ENCODE data around the gene STUB1. TPM values are rescaled to one million over a fixed set of nuclear protein-coding genes. Genes with fewer than 3 reads are reported as not detected.

Gene STUB1
- total and polyA plus RNA-seq, 10 of the 15 experiments (the other 5 are each of a cell fraction or from before 2014, with no cell fraction given): 4.2 to 136 (median 67.1) TPM

GRCh38 chr16:687499-687898, 7.3 kb downstream of the STUB1 start:
- peaks cover 20% of the 10 kb centered on the region for H3K79me2 ChIP-seq (ENCODE audit: control insufficient read depth, insufficient read depth, low read length)
- FAIRE-seq (no peak), DNase-seq (ENCODE audit: low read depth, low spot score) (no peak), ATAC-seq (no peak)
- 96% methylated on average over 19 of the region's 19 CpGs for WGBS (ENCODE audit: insufficient coverage, insufficient replicate concordance, low lambda C conversion rate, missing lambda C conversion rate)
- ChIA-PET POLR2A (no interaction called here), RAD21 (ENCODE audit: unreplicated experiment) (no interaction called here), SMC1A (ENCODE audit: uncharacterized antibody, unreplicated experiment) (no interaction called here), CTCF (no interaction called here)
- no peak overlapping the region for H3K4me3 ChIP-seq
- no peak overlapping the region for H3K27ac ChIP-seq (ENCODE audit: control insufficient read depth, insufficient read depth)
- intact Hi-C loops (cut with micrococcal nuclease; ENCODE audit: unreplicated experiment): no loop called here
- H4K20me1 ChIP-seq (ENCODE audit: control insufficient read depth, insufficient read depth): no peaks in the 10 kb centered on the region
- H3K9ac ChIP-seq (ENCODE audit: control insufficient read depth, insufficient read depth, low read length): no peak overlapping the region
- no peak overlapping the region for H2AFZ ChIP-seq (ENCODE audit: control insufficient read depth, low read depth, low read length)
- in situ Hi-C loops (cut with MboI): no loop called here
- H3K4me1 ChIP-seq (ENCODE audit: control insufficient read depth, insufficient read depth, low read length): peaks cover 12% of the 10 kb centered on the region
- H3K27me3 ChIP-seq (replicated peaks in 1 of 2; ENCODE audit: control insufficient read depth in 2 of 2, insufficient read depth in 2 of 2, low read length in 1 of 2): no peaks in the 10 kb centered on the region
- TF ChIP-seq BMI1 (IDR thresholded peaks at IDR 0.05; ENCODE audit: borderline replicate concordance): no peak
- no peak for TF ChIP-seq EP300 (IDR thresholded peaks at IDR 0.05; ENCODE audit: borderline replicate concordance in 1 of 2, control insufficient read depth in 1 of 2, low read depth in 2 of 2, low read length in 2 of 2)
- no peak for TF ChIP-seq IRF3 (IDR thresholded peaks at IDR 0.05)
- TF ChIP-seq FOXK2 (IDR thresholded peaks at IDR 0.05): no peak
- TF ChIP-seq SMC3 (IDR thresholded peaks at IDR 0.05; ENCODE audit: borderline replicate concordance, low read length): no peak
- no peaks in the 10 kb centered on the region; the same call in 2 of the 3 replicates for H3K9me3 ChIP-seq (replicated peaks; ENCODE audit: control insufficient read depth, insufficient read depth, low read length)
- peaks cover 6 to 9% of the 10 kb centered on the region in 2 experiments; a peak in 2 of 4 replicates for H3K36me3 ChIP-seq (ENCODE audit: control insufficient read depth in 2 of 2, insufficient read depth in 2 of 2, low read length in 1 of 2)
- H3K4me2 ChIP-seq (ENCODE audit: control insufficient read depth, insufficient read depth): no peak overlapping the region
- BruUV-seq (replicated peaks): no TSS peak
